HCT116 (cell line): ENCODE data around the gene GOLT1B. TPM values are rescaled to one million over a fixed set of nuclear protein-coding genes. Genes with fewer than 3 reads are reported as not detected.

ENCODE experiments used
- ATAC-seq: fragments of 200-7000 bp; cut with Tn5 transposase; 2 replicates; pipeline ENCODE4 v1.9.1; 2020; ENCODE audit warnings: mild to moderate bottlenecking, moderate library complexity
- BruUV-seq: library from RNA; stranded (reverse); fragments of 400-500 nt; replicated peaks from 2 replicates; lab custom pipeline; 2021; lab: Mats Ljungman, UMichigan
- CTCF ChIA-PET: fragments of 300-600 bp; sonication (Branson Sonifier 250); formaldehyde crosslinking; loops from one replicate; lab custom pipeline; 2021; ENCODE audit warnings: antibody characterized with exemption; lab: Charles Lee
- POLR2A ChIA-PET: fragments of 300-600, 350-600 bp; sonication (Branson Sonifier 250); formaldehyde crosslinking; loops from one replicate; lab custom pipeline; 2021; ENCODE audit warnings: antibody characterized with exemption; lab: Charles Lee
- RAD21 ChIA-PET, 2 experiments: fragments of 300-600 bp; sonication (Branson Sonifier 250); formaldehyde crosslinking; loops; one replicate each; lab custom pipeline; 2023; ENCODE audit warnings: low total read pairs in 2 of 2; ENCODE audit not compliant: uncharacterized antibody in 2 of 2, unreplicated experiment in 2 of 2, low non-redundant PET in 1 of 2; lab: Charles Lee
- DNase-seq: peaks from one replicate; pipeline ENCODE4 v3.0.0-alpha.2; 2010; ENCODE audit warnings: low read depth, low spot score
- H2AFZ ChIP-seq: fragments of 200-600 bp; shearing (Covaris generic), sonication (generic); 2 replicates; pipeline ENCODE4 v1.6.1; 2017; ENCODE audit warnings: low read depth, mixed run types, mixed read lengths, antibody characterized with exemption, low read length; ENCODE audit not compliant: poor library complexity, severe bottlenecking
- H3K27ac ChIP-seq: 2 replicates; pipeline ENCODE4 v1.5.1; 2012; ENCODE audit warnings: low read depth, low read length
- H3K27me3 ChIP-seq: fragments of 200-600 bp; sonication (generic); 2 replicates; pipeline ENCODE4 v1.6.1; 2016; ENCODE audit warnings: mixed run types, low read length, mixed read lengths; ENCODE audit not compliant: insufficient read depth
- H3K36me3 ChIP-seq, 2 experiments: fragments of 200-500 bp in 1 of 2; fragments of 200-600 bp in 1 of 2; sonication (Bioruptor generic) in 1 of 2; sonication (generic) in 1 of 2; 2 replicates each; pipeline versions ENCODE4 v1.5.1 to v1.6.1; 2014 to 2016; ENCODE audit warnings: low read length in 2 of 2, inconsistent platforms in 1 of 2, mixed read lengths in 1 of 2, mixed run types in 1 of 2; ENCODE audit not compliant: insufficient read depth in 2 of 2, control insufficient read depth in 1 of 2
- H3K4me1 ChIP-seq, 2 experiments: fragments of 200-600 bp in 1 of 2; sonication (generic) in 1 of 2; 2 replicates each; pipeline versions ENCODE4 v1.5.1 to v1.6.1; 2012 to 2017; ENCODE audit warnings: low read length in 2 of 2, inconsistent platforms in 1 of 2, mild to moderate bottlenecking in 1 of 2, mixed read lengths in 1 of 2, mixed run types in 1 of 2, moderate library complexity in 1 of 2; ENCODE audit not compliant: insufficient read depth in 2 of 2, control insufficient read depth in 1 of 2
- H3K4me2 ChIP-seq: fragments of 200-600 bp; sonication (generic); 2 replicates; pipeline ENCODE4 v1.6.1; 2017; ENCODE audit warnings: mixed run types, low read length, mixed read lengths
- H3K4me3 ChIP-seq, 2 experiments: fragments of 200-600 bp in 1 of 2; sonication (generic) in 1 of 2; replicated peaks in 1 of 2; 2 replicates each; pipeline ENCODE4 v1.5.1; 2011 to 2016; ENCODE audit warnings: low read length in 2 of 2, control low read depth in 1 of 2, low read depth in 1 of 2, mild to moderate bottlenecking in 1 of 2, mixed read lengths in 1 of 2, mixed run types in 1 of 2
- H3K79me2 ChIP-seq: fragments of 200-600 bp; sonication (generic); 2 replicates; pipeline ENCODE4 v1.6.1; 2017; ENCODE audit warnings: mild to moderate bottlenecking, mixed run types, low read length, moderate library complexity, mixed read lengths; ENCODE audit not compliant: insufficient read depth
- H3K9ac ChIP-seq: fragments of 200-600 bp; sonication (generic); 2 replicates; pipeline ENCODE4 v1.6.1; 2016; ENCODE audit warnings: low read length, mixed read lengths
- H3K9me2 ChIP-seq: fragments of 200-600 bp; sonication (generic), shearing (Covaris generic); 2 replicates; pipeline ENCODE4 v1.6.1; 2017; ENCODE audit warnings: mixed run types, mild to moderate bottlenecking, moderate library complexity; ENCODE audit not compliant: insufficient read depth
- H3K9me3 ChIP-seq, 2 experiments: fragments of 200-500 bp in 1 of 2; fragments of 200-600 bp in 1 of 2; sonication (Bioruptor generic) in 1 of 2; sonication (generic) in 1 of 2; 2 replicates each; pipeline ENCODE4 v1.6.1; 2014 to 2017; ENCODE audit warnings: low read length in 2 of 2, mixed read lengths in 2 of 2, inconsistent platforms in 1 of 2, low read depth in 1 of 2, mild to moderate bottlenecking in 1 of 2, mixed run types in 1 of 2, moderate library complexity in 1 of 2; ENCODE audit not compliant: control insufficient read depth in 1 of 2, insufficient read depth in 1 of 2
- H4K20me1 ChIP-seq: fragments of 200-600 bp; sonication (generic), shearing (Covaris generic); 2 replicates; pipeline ENCODE4 v1.6.1; 2017; ENCODE audit warnings: mixed run types, mild to moderate bottlenecking, moderate library complexity; ENCODE audit not compliant: insufficient read depth
- ATF3 ChIP-seq: IDR thresholded peaks from 2 replicates; pipeline ENCODE4 v1.6.1; 2012
- CBX3 ChIP-seq: IDR thresholded peaks from 2 replicates; pipeline ENCODE4 v1.6.1; 2012; ENCODE audit warnings: low read depth
- CEBPB ChIP-seq: IDR thresholded peaks from 2 replicates; pipeline ENCODE4 v1.6.1; 2012; ENCODE audit warnings: low read depth
- CTCF ChIP-seq, 3 experiments: fragments of 200-600 bp in 1 of 3; sonication (generic) in 1 of 3; IDR thresholded peaks in 2 of 3; conservative IDR thresholded peaks in 1 of 3; 2 replicates each; pipeline ENCODE4 v1.5.1; 2012 to 2017; ENCODE audit warnings: low read depth in 2 of 3, low read length in 2 of 3, antibody characterized with exemption in 1 of 3, borderline replicate concordance in 1 of 3, control low read depth in 1 of 3, mild to moderate bottlenecking in 1 of 3, mixed read lengths in 1 of 3, mixed run types in 1 of 3, moderate library complexity in 1 of 3; ENCODE audit not compliant: insufficient read depth in 1 of 3
- EGR1 ChIP-seq: IDR thresholded peaks from 2 replicates; pipeline ENCODE4 v1.6.1; 2012; ENCODE audit warnings: low read depth
- EZH2phosphoT487 ChIP-seq: fragments of 200-600 bp; IDR thresholded peaks from 2 replicates; pipeline ENCODE4 v1.6.1; 2018; ENCODE audit warnings: antibody characterized with exemption, borderline replicate concordance
- MAX ChIP-seq: IDR thresholded peaks from 2 replicates; pipeline ENCODE4 v1.6.1; 2012
- POLR2A ChIP-seq: IDR thresholded peaks from 2 replicates; pipeline ENCODE4 v1.7.0; 2011; ENCODE audit warnings: borderline replicate concordance; ENCODE audit not compliant: insufficient read depth, insufficient read length; ENCODE audit errors: extremely low read depth
- POLR2AphosphoS5 ChIP-seq: IDR thresholded peaks from 2 replicates; pipeline ENCODE4 v1.6.1; 2011; ENCODE audit warnings: mild to moderate bottlenecking, low read depth, low read length, moderate library complexity
- RAD21 ChIP-seq: IDR thresholded peaks from 2 replicates; pipeline ENCODE4 v1.6.1; 2012; ENCODE audit warnings: low read depth, mild to moderate bottlenecking
- REST ChIP-seq: IDR thresholded peaks from 2 replicates; pipeline ENCODE4 v1.6.1; 2012; ENCODE audit warnings: low read depth
- SIN3A ChIP-seq: IDR thresholded peaks from 2 replicates; pipeline ENCODE4 v1.6.1; 2012; ENCODE audit warnings: low read depth
- SP1 ChIP-seq: IDR thresholded peaks from 2 replicates; pipeline ENCODE4 v1.6.1; 2012; ENCODE audit warnings: low read depth
- SRF ChIP-seq: IDR thresholded peaks from 2 replicates; pipeline ENCODE4 v1.6.1; 2012; ENCODE audit warnings: low read depth
- TCF7L2 ChIP-seq: IDR thresholded peaks from 2 replicates; pipeline ENCODE4 v1.7.0; 2011; ENCODE audit warnings: borderline replicate concordance, inconsistent platforms; ENCODE audit not compliant: insufficient read depth, insufficient read length; ENCODE audit errors: extremely low read depth
- YY1 ChIP-seq: IDR thresholded peaks from 2 replicates; pipeline ENCODE4 v1.6.1; 2011; ENCODE audit warnings: low read length, low read depth, moderate library complexity, mild to moderate bottlenecking; ENCODE audit not compliant: insufficient replicate concordance; ENCODE audit errors: extremely low read depth
- ZBTB33 ChIP-seq: IDR thresholded peaks from 2 replicates; pipeline ENCODE4 v1.6.1; 2011; ENCODE audit warnings: mild to moderate bottlenecking, low read length, moderate library complexity; ENCODE audit not compliant: insufficient replicate concordance; ENCODE audit errors: extremely low read depth
- ZNF274 ChIP-seq: fragments of 200-500 bp; sonication (Bioruptor generic); IDR thresholded peaks from 2 replicates; pipeline ENCODE4 v1.6.1; 2014; ENCODE audit warnings: mild to moderate bottlenecking, low read depth, low read length, inconsistent platforms
- intact Hi-C: fragments of 100-400 bp; cut with micrococcal nuclease; formaldehyde crosslinking; loops from 2 replicates; pipeline ENCODE4 v1.10.0; 2022
- total RNA-seq: library from RNA; stranded (reverse); gene quantifications from one replicate; pipeline ENCODE4 v1.2.1, GENCODE V29; 2021; ENCODE audit not compliant: unreplicated experiment

The GOLT1B gene
- total RNA-seq, 1 experiment from 2014 or later = 43.5 TPM

GRCh38 chr12:21516281-21516680 is 14.7 kb downstream of the GOLT1B start:
- ChIA-PET POLR2A (no interaction called here), RAD21 (no interaction called here), CTCF (no interaction called here)
- Histone ChIP-seq H3K79me2 (no peaks in the 10 kb centered on the region), H2AFZ (no peak overlapping the region), H4K20me1 (no peaks in the 10 kb centered on the region), H3K27me3 (no peaks in the 10 kb centered on the region), H3K36me3 (peaks cover 0 to 5% of the 10 kb centered on the region in 2 experiments; a peak in 2 of 4 replicates), H3K4me2 (no peak overlapping the region), H3K27ac (no peak overlapping the region), H3K9ac (no peak overlapping the region), H3K9me2 (no peaks in the 10 kb centered on the region), H3K4me3 (no peak overlapping the region), H3K9me3 (no peaks in the 10 kb centered on the region), H3K4me1 (no peaks in the 10 kb centered on the region)
- intact Hi-C loops = no loop called here
- ATAC-seq (no peak), DNase-seq (no peak)
- BruUV-seq = no TSS peak
- no peak for TF ChIP-seq MAX
- TF ChIP-seq ATF3 = no peak
- TF ChIP-seq POLR2AphosphoS5 = no peak
- TF ChIP-seq SRF = no peak
- TF ChIP-seq RAD21 = no peak
- no peak for TF ChIP-seq SIN3A
- TF ChIP-seq REST = no peak
- TF ChIP-seq EGR1 = no peak
- no peak for TF ChIP-seq ZNF274
- no peak for TF ChIP-seq TCF7L2
- no peak for TF ChIP-seq ZBTB33
- TF ChIP-seq YY1 = no peak
- TF ChIP-seq CBX3 = no peak
- TF ChIP-seq CEBPB = no peak
- no peak for TF ChIP-seq SP1
- no peak for TF ChIP-seq POLR2A
- TF ChIP-seq CTCF (IDR thresholded peaks at IDR 0.05 in 2 of 3, conservative IDR thresholded peaks at IDR 0.05 in 1 of 3; ENCODE audit: borderline replicate concordance in 1 of 3, insufficient read depth in 1 of 3, low read depth in 2 of 3, low read length in 2 of 3) = no peak
- TF ChIP-seq EZH2phosphoT487 = no peak
